ENCODE measurements around the gene LGR5. TPM values are rescaled to one million over a fixed set of nuclear protein-coding genes. Genes with fewer than 3 reads are reported as not detected.
A peak's percentile ranks its signal among the peaks of the same experiment; 100 is the strongest.

LGR5 gene
- total and polyA plus RNA-seq, 2 of the 8 experiments (the other 6 are each of a cell fraction or from before 2014, with no cell fraction given) = 0.08 to 0.19 TPM

DNA sequence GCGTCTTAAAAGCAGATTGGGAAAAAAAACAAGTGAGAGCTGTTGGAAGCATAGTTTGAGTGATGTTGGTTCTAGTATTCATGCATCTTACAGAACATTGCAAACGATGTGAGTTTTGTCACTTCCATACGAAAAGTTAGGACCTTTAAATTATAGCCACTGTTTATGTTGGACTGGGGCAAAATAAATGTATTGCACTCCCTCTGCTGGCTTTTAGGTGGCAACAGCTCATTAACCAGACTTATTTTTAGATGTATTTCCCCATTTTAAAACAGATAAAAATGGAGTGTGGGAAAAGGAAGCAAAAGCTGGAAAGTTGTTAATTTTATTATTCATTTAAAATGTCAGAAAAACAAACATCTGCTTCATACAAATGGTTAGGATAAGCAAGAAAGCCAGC, 111.9 kb downstream of the LGR5 start:
- POLR2A ChIA-PET (ENCODE audit: partially characterized antibody) = interaction anchor here (0.7 kb wide), 1 partner anchor 113 kb away, joined by 3 read pairs; the partner anchor contains the start of gene THAP2
- no peaks in the 10 kb centered on the region for H3K9me3 ChIP-seq (ENCODE audit: insufficient read depth in 2 of 2, low read depth in 1 of 2, low read length in 1 of 2)
- no peaks in the 10 kb centered on the region for H3K4me1 ChIP-seq (replicated peaks in 1 of 4; ENCODE audit: control insufficient read depth in 3 of 4, insufficient read depth in 4 of 4, low read length in 3 of 4)
- H3K18ac ChIP-seq (ENCODE audit: extremely low read depth, low read length) = no peak overlapping the region
- H3K4me3 ChIP-seq (ENCODE audit: extremely low read depth in 1 of 4, insufficient read depth in 2 of 4, low read depth in 3 of 4, low read length in 4 of 4) = no peak overlapping the region
- no peak overlapping the region for H2BK5ac ChIP-seq (ENCODE audit: low read depth, low read length)
- no peaks in the 10 kb centered on the region for H4K20me1 ChIP-seq (replicated peaks in 1 of 2; ENCODE audit: control insufficient read depth in 1 of 2, insufficient read depth in 2 of 2, low read length in 2 of 2)
- no peak overlapping the region for H3K4ac ChIP-seq (replicated peaks; ENCODE audit: insufficient read length, low read depth, low read length)
- no peaks in the 10 kb centered on the region for H3K23me2 ChIP-seq (ENCODE audit: low read depth, low read length)
- no peak for DNase-seq (ENCODE audit: low read depth in 1 of 2, low spot score in 2 of 2)
- H4K8ac ChIP-seq (ENCODE audit: extremely low read depth, insufficient read depth, low read length) = no peak overlapping the region
- no peak overlapping the region for H2BK12ac ChIP-seq (ENCODE audit: low read depth, low read length)
- H3K9ac ChIP-seq (replicated peaks in 1 of 4; ENCODE audit: extremely low read depth in 1 of 4, low read depth in 3 of 4, low read length in 3 of 4) = no peak overlapping the region
- H3K56ac ChIP-seq (replicated peaks; ENCODE audit: insufficient read length, low read depth, low read length) = no peak overlapping the region
- H4K5ac ChIP-seq (ENCODE audit: insufficient read length, low read depth, low read length) = no peak overlapping the region
- 77% methylated on average over 3 of the region's 3 CpGs; no CpG with 5 or more reads in 1 of the 2 experiments for WGBS, 2 experiments (ENCODE audit: extremely low coverage in 1 of 2, insufficient coverage in 1 of 2, insufficient read length in 1 of 2, insufficient replicate concordance in 2 of 2, low coverage in 1 of 2, low lambda C conversion rate in 2 of 2, missing lambda C conversion rate in 1 of 2)
- H2BK15ac ChIP-seq (ENCODE audit: low read length) = no peak overlapping the region
- H2AK5ac ChIP-seq (ENCODE audit: low read depth, low read length) = no peak overlapping the region
- H2BK120ac ChIP-seq (replicated peaks; ENCODE audit: low read depth, low read length) = no peak overlapping the region
- no peak overlapping the region for H4K91ac ChIP-seq (replicated peaks; ENCODE audit: insufficient read length, low read length)
- no peak overlapping the region for H3K23ac ChIP-seq (ENCODE audit: insufficient read length)
- no peak overlapping the region for H3K14ac ChIP-seq (ENCODE audit: insufficient read length)
- H3K27me3 ChIP-seq (replicated peaks in 1 of 4; ENCODE audit: control insufficient read depth in 3 of 4, extremely low read depth in 1 of 4, insufficient read depth in 3 of 4, low read length in 3 of 4) = no peaks in the 10 kb centered on the region
- H3K36me3 ChIP-seq (ENCODE audit: control insufficient read depth in 2 of 4, insufficient read depth in 4 of 4, low read length in 3 of 4) = no peaks in the 10 kb centered on the region
- FAIRE-seq = no peak
- H2BK20ac ChIP-seq (ENCODE audit: low read length) = no peak overlapping the region
- H3K4me2 ChIP-seq (ENCODE audit: insufficient read depth in 1 of 2, low read depth in 2 of 2, low read length in 2 of 2) = no peak overlapping the region
- no peak overlapping the region for H2AFZ ChIP-seq (ENCODE audit: low read length)
- no peak overlapping the region for H3K27ac ChIP-seq (ENCODE audit: low read depth, low read length)
- H3K79me1 ChIP-seq (ENCODE audit: low read depth, low read length) = no peaks in the 10 kb centered on the region
- peak; percentile 62 to 64 for TF ChIP-seq RAD21 (IDR thresholded peaks at IDR 0.05 in 1 of 2, conservative IDR thresholded peaks at IDR 0.05 in 1 of 2; ENCODE audit: low read depth in 2 of 2, low read length in 2 of 2)
- TF ChIP-seq, protein P1, sequence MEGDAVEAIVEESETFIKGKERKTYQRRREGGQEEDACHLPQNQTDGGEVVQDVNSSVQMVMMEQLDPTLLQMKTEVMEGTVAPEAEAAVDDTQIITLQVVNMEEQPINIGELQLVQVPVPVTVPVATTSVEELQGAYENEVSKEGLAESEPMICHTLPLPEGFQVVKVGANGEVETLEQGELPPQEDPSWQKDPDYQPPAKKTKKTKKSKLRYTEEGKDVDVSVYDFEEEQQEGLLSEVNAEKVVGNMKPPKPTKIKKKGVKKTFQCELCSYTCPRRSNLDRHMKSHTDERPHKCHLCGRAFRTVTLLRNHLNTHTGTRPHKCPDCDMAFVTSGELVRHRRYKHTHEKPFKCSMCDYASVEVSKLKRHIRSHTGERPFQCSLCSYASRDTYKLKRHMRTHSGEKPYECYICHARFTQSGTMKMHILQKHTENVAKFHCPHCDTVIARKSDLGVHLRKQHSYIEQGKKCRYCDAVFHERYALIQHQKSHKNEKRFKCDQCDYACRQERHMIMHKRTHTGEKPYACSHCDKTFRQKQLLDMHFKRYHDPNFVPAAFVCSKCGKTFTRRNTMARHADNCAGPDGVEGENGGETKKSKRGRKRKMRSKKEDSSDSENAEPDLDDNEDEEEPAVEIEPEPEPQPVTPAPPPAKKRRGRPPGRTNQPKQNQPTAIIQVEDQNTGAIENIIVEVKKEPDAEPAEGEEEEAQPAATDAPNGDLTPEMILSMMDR (IDR thresholded peaks at IDR 0.05; ENCODE audit: control extremely low read depth in 1 of 3, insufficient read depth in 1 of 3, low read depth in 1 of 3, low read length in 3 of 3) = peak in 2 of 3 experiments; percentile 27 to 38; a peak in 2 of 4 replicates
- TF ChIP-seq RNF2 (IDR thresholded peaks at IDR 0.05; ENCODE audit: borderline replicate concordance, low read depth, low read length, missing control alignments, poor library complexity, severe bottlenecking) = no peak
- CTCF ChIA-PET (ENCODE audit: partially characterized antibody) = interaction anchor here (0.7 to 3.5 kb wide), 17 partner anchors 8 to 335 kb away, joined by 3 to 19 read pairs (median 5); no protein-coding TSS in a partner anchor
- H3K79me2 ChIP-seq (ENCODE audit: control insufficient read depth in 1 of 2, insufficient read depth in 2 of 2, low read length in 2 of 2) = no peaks in the 10 kb centered on the region
